GM19351 (cell line): ENCODE measurements around the gene NHLRC3.
A peak's percentile ranks its signal among the peaks of the same experiment; 100 is the strongest.
"Not testable (repeated sequence)": the region's sequence is repeated elsewhere in the genome, so short reads cannot be mapped to it uniquely, and the experiment has no call there.

Source experiments
- ATAC-seq: cut with Tn5 transposase; IDR thresholded peaks from one replicate; pipeline ENCODE4 v1.9.1; 2021; ENCODE audit warnings: mild to moderate bottlenecking, moderate library complexity; ENCODE audit not compliant: unreplicated experiment

NHLRC3 gene, protein sequence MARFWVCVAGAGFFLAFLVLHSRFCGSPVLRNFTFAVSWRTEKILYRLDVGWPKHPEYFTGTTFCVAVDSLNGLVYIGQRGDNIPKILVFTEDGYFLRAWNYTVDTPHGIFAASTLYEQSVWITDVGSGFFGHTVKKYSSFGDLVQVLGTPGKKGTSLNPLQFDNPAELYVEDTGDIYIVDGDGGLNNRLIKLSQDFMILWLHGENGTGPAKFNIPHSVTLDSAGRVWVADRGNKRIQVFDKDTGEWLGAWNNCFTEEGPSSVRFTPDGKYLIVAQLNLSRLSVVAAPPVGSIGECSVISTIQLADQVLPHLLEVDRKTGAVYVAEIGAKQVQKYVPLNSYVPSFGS

GRCh38 chr13:39037880-39038568, at the start of gene NHLRC3, which contains the start of gene PROSER1:
Gene NHLRC3, plus strand, starts transcription at chr13:39038456. Its CDS starts 184 bp downstream, at chr13:39038640.
Gene PROSER1, minus strand, starts transcription at chr13:39038089. Its CDS starts 847 bp downstream, at chr13:39037242.
- ATAC-seq: peak; percentile 66

- ATAC-seq: no peak
These were observed 47.6 kb upstream of the NHLRC3 start, which contains the start of gene STOML3 for GRCh38 chr13:38990693-38991092. Gene STOML3, minus strand, starts transcription at chr13:38990831. Its CDS starts 110 bp downstream, at chr13:38990721.

GRCh38 chr13:38993381-38993780, 44.9 kb upstream of the NHLRC3 start:
- no peak for ATAC-seq

DNA sequence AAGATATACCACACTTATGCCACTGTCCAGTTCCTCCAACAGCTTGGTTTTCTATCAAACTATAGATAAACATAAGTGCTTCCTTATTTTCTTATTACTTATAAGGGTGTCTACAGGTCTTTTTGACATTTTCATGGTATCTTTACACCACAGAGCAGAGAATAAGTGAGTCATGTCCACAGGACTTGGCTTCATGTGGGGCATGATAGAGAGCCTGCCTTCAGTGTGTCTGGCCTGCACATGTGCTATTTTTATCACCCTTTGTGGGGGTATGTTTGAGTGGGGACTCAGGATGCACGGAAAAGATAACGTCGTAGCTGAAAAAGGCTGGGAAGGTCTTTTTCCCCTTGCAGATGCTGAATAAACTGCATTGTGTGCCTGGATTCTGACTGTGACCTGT, 39.5 kb upstream of the NHLRC3 start:
- ATAC-seq: no peak

- ATAC-seq: not testable (repeated sequence)
These were observed 31.7 kb upstream of the NHLRC3 start for GRCh38 chr13:39006371-39007111.

DNA sequence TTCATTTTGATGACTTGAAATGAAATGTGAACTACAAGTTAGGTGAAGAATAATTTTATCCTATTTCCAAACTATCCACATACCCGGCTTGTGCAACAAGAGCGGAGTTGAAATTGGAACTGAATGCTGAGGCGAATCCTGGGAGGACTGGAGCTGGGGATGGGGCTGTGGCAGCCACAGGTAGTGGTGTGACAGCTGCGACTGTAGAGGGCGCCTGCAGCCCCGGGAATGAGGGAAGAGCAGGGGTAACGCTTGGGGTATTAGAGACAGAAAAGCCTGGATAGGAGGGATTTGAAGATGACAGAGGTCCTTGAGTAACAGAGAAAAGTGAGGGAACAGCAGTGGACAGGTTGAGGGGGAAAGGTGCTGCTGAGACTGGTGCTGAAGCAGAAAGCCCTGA, 25.6 kb upstream of the NHLRC3 start:
- ATAC-seq: no peak

DNA sequence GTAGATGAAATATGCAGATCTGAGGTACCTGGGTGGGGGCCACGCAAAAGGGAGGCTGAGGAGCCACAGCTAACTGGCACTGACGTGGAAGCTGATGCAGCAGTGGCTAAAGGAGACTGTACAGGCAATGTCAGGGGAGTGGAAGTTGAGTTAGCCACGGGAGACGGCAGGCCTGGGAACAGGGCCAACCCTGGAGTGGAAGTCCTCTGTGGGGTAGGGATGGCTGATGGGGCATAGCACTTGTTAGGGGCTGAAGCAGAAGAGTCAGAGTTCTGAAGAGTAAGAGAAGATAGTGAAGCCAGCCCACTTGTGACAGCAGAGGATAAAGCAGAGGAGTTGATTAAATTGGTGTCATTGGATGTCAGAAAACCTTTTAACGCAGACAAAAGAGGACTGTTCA, 24.8 kb upstream of the NHLRC3 start:
- ATAC-seq: no peak

DNA sequence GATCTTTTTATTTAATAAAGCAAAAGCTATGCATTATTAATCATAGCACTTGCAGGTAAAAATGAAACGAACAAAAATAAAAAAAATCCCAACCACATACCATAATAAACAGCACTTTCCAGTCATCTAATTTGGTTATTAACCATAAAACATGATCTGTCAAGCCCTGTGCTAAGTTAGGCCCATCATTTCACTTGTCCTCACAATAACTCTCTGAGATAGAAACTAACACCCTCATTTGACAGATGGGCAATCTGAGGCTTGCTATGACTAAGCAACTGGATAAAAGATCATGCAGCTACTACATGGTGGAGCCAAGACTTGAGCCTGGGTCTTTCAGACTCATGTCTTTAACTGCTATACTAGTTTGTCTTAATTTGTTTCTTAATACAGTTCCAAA, 22.2 kb upstream of the NHLRC3 start:
- ATAC-seq: peak; percentile 92

- ATAC-seq: peak; percentile 78
These were observed 21.5 kb upstream of the NHLRC3 start for GRCh38 chr13:39016787-39017186.

- ATAC-seq: no peak
These were observed 17.3 kb upstream of the NHLRC3 start for GRCh38 chr13:39020853-39021462.

- no peak for ATAC-seq
These were observed 14.9 kb upstream of the NHLRC3 start for GRCh38 chr13:39023316-39023715.

DNA sequence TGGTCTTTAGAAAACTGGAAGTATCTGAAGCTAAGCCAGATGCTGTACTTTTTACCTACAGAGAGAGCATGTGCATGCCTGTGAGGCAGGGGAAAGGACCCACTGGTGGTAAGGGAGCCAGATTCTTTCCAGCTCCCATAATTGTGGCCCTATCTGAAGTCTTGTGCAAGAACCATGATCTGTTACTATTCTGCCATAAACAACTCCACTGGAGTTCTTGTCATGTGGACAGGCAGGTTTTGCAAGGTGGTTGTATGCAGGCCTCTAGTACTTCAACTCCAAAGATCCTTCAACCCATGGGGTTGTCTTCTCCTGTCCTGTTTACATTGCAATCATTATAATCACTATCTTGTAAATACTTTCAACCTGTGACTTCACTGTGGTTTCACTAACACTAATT, 14.5 kb upstream of the NHLRC3 start:
- ATAC-seq: no peak

DNA sequence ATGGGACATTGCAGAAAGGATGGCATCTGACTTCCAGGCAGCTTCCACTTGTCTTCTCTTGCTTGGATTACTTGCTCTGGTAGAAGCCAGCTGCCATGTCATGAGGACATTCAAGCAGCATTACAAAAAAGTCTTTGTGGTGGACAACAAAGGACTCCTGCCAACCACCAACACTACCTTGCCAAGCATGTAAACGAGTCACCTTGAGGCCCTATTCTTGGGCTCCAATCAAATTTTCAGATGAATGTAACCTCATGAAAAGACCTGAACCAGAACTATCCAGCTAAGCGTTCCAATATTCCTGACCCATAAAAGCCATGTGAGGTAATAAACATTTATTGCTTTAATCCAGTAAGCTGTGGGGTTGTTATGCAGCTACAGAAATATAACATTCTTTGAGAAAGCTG, 12.8 kb upstream of the NHLRC3 start:
- no peak for ATAC-seq

GRCh38 chr13:39032150-39032549, 6.1 kb upstream of the NHLRC3 start:
- no peak for ATAC-seq

DNA sequence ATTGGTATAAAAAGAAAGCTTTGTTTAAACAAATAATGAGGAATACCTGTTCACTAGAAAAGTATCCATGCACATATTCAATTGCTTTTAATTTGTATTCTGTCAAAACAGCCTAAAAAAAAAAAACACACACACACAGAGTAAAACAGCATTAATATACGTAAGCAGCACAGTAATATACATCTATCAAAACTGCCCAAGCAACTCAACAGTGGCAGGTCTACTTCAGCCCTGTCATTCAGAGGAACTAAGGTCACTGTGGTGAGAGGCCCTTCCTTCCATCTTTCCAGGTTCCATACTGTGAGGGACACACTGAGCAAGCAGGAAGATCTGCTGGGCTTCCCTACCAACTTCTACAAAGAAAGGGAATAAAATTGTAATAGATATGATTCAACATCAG, 4.2 kb upstream of the NHLRC3 start:
- no peak for ATAC-seq

GRCh38 chr13:39035204-39035603, 3.1 kb upstream of the NHLRC3 start:
- no peak for ATAC-seq

GRCh38 chr13:39035799-39036198, 2.5 kb upstream of the NHLRC3 start:
- ATAC-seq: no peak

- no peak for ATAC-seq
These were observed 2.0 kb upstream of the NHLRC3 start for GRCh38 chr13:39036212-39036611.

DNA sequence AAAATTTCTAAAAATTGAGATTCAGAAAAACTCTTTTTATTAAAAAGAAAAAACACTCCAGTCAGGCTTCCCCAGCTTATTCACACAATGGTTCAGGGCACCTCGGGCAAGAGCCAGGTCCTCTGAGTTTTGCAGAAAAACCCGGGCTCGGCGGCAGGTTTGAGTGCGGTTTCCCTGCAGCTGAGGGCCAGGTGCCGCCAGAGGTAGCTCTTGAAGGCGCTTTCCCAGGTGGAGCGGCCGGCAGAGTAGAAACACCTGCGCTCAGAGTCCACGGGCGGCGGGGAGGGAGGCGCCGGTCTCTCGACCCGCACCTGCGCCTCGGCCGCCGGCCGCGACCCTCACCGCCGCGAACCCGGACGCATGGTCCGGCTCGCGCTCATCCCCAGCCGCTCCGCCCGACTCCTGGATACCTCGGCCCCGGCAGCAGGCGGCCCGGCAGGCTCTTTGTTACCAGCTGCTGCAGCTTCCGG, 811 bp upstream of the NHLRC3 start:
- peak; percentile 23 for ATAC-seq

DNA sequence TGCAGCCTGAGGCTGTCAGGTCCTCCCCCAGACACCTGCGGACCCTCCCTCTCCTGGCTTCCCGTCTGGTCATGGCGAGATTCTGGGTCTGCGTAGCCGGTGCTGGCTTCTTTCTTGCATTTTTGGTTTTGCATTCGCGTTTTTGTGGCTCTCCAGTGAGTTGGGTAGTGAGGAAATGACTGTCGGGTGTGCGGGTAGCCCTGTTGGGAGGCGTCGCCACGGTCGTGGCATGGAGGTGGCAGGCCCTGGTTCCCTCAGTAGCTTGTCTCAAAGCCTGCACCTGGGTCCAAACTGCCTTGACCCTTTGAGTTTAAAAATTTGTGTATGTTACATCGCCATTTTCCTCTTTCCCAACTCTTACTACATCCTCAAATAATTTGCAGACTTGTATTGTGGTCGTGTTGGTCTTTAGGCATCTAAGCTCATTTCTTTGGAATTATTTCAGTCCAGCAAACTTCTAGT, 344 bp downstream of the NHLRC3 start:
- peak; percentile 35 for ATAC-seq

DNA sequence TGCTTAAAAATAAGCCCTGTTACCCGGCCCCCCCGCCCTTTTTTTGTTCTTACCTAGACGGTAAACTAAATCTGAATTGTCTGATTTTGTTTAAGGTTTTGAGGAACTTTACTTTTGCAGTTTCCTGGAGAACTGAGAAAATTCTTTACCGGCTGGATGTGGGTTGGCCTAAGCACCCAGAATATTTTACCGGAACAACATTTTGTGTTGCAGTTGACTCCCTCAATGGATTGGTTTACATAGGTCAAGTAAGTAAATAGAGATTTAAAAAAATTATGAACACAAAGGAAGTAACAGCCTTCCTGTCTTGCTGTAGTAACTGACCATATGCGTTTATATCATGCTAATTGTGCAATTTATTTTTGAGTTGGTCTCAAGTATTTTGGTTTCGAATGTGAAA, 785 bp downstream of the NHLRC3 start:
- no peak for ATAC-seq
